ENCODE data around the gene PDLIM5.

DNA sequence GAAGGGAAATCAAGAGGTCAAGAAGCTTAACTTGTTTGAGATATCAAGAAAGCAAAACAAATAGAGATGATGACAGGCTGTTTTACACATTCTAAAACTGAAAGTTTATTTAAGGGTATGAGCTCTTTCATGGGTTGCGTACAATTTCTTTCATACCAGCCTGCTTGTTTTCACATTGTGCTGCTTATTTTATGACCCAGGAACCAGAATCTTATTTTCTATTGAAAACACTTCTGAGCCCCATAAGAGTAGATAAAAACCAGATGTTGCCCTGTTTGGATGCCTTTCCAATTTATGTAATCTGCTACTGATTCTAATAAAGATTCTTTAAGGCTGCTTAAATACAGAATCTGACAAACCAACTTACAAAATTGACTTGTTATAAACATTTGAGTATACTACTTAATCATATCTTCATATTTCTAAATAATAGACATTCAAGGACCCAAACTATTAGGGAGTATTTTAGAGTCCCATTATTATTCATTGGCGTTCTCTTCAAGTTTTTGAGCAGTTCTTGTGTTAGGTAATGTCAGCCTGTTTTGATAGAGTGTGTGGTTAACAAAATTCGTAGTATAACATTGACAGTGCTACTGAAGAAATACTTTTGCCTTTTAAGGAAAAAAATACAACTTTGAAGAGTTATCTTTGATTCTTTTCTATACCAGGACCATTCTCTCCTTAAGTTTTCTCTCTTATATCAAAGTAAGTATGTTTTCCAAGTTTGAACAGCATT, 74.4 kb downstream of the PDLIM5 start:
- TF ChIP-seq, protein P1, sequence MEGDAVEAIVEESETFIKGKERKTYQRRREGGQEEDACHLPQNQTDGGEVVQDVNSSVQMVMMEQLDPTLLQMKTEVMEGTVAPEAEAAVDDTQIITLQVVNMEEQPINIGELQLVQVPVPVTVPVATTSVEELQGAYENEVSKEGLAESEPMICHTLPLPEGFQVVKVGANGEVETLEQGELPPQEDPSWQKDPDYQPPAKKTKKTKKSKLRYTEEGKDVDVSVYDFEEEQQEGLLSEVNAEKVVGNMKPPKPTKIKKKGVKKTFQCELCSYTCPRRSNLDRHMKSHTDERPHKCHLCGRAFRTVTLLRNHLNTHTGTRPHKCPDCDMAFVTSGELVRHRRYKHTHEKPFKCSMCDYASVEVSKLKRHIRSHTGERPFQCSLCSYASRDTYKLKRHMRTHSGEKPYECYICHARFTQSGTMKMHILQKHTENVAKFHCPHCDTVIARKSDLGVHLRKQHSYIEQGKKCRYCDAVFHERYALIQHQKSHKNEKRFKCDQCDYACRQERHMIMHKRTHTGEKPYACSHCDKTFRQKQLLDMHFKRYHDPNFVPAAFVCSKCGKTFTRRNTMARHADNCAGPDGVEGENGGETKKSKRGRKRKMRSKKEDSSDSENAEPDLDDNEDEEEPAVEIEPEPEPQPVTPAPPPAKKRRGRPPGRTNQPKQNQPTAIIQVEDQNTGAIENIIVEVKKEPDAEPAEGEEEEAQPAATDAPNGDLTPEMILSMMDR (IDR thresholded peaks at IDR 0.05) = no peak
- TF ChIP-seq EP300 (IDR thresholded peaks at IDR 0.05) = no peak
